ENCODE data around the gene MPC2. TPM values are rescaled to one million over a fixed set of nuclear protein-coding genes. Genes with fewer than 3 reads are reported as not detected.

Gene MPC2
- total RNA-seq, 1 donor from 2014 or later: 28.6 TPM

- Mint-ChIP-seq H3K4me3 (no peak overlapping the region), H3K4me1 (no peaks in the 10 kb centered on the region), H3K9me3 (no peaks in the 10 kb centered on the region), H3K36me3 (ENCODE audit: low read depth) (peaks cover 34% of the 10 kb centered on the region), H3K27me3 (no peaks in the 10 kb centered on the region), H3K27ac (no peak overlapping the region)
- no peak for TF ChIP-seq CTCF (IDR thresholded peaks at IDR 0.05)
- intact Hi-C loops (cut with micrococcal nuclease): no loop called here
- no peak for ATAC-seq (ENCODE audit: low read depth)
- CTCF ChIA-PET: no interaction called here
- no peak for DNase-seq
- POLR2A ChIA-PET: no interaction called here
These were observed 27.8 kb upstream of the MPC2 start for GRCh38 chr1:167964646-167965045.

- H3K4me1 Mint-ChIP-seq: no peaks in the 10 kb centered on the region
- H3K36me3 Mint-ChIP-seq (ENCODE audit: low read depth): peaks cover 38% of the 10 kb centered on the region
- no peak for TF ChIP-seq CTCF (IDR thresholded peaks at IDR 0.05)
- no peaks in the 10 kb centered on the region for H3K27me3 Mint-ChIP-seq
- no peak overlapping the region for H3K4me3 Mint-ChIP-seq
- ChIA-PET CTCF (no interaction called here), POLR2A (no interaction called here)
- DNase-seq: no peak
- intact Hi-C loops (cut with micrococcal nuclease): no loop called here
- H3K9me3 Mint-ChIP-seq: no peaks in the 10 kb centered on the region
- no peak overlapping the region for H3K27ac Mint-ChIP-seq
- no peak for ATAC-seq (ENCODE audit: low read depth)
These were observed 20.8 kb upstream of the MPC2 start for GRCh38 chr1:167957710-167958109.

GRCh38 chr1:167955915-167956314 lies 19.0 kb upstream of the MPC2 start:
- DNase-seq (no peak), ATAC-seq (ENCODE audit: low read depth) (no peak)
- POLR2A ChIA-PET: interaction anchor here (0.6 to 0.7 kb wide), 2 partner anchors 79 to 387 kb away, joined by 3 to 8 read pairs; no protein-coding TSS in a partner anchor
- H3K4me3 Mint-ChIP-seq: no peak overlapping the region
- intact Hi-C loops (cut with micrococcal nuclease): no loop called here
- H3K27me3 Mint-ChIP-seq: no peaks in the 10 kb centered on the region
- TF ChIP-seq CTCF (IDR thresholded peaks at IDR 0.05): no peak
- peaks cover 43% of the 10 kb centered on the region for H3K36me3 Mint-ChIP-seq (ENCODE audit: low read depth)
- H3K4me1 Mint-ChIP-seq: no peaks in the 10 kb centered on the region
- H3K9me3 Mint-ChIP-seq: no peaks in the 10 kb centered on the region
- H3K27ac Mint-ChIP-seq: no peak overlapping the region
- CTCF ChIA-PET: no interaction called here

- peaks cover 37% of the 10 kb centered on the region for H3K36me3 Mint-ChIP-seq (ENCODE audit: low read depth)
- H3K27me3 Mint-ChIP-seq: no peaks in the 10 kb centered on the region
- no peak overlapping the region for H3K4me3 Mint-ChIP-seq
- no peaks in the 10 kb centered on the region for H3K9me3 Mint-ChIP-seq
- ATAC-seq (ENCODE audit: low read depth) (no peak), DNase-seq (no peak)
- POLR2A ChIA-PET: no interaction called here
- no peak for TF ChIP-seq CTCF (IDR thresholded peaks at IDR 0.05)
- H3K27ac Mint-ChIP-seq: no peak overlapping the region
- CTCF ChIA-PET: no interaction called here
- intact Hi-C loops (cut with micrococcal nuclease): no loop called here
- H3K4me1 Mint-ChIP-seq: peaks cover 17% of the 10 kb centered on the region
These were observed 13.7 kb upstream of the MPC2 start for GRCh38 chr1:167950569-167950968.

- DNase-seq (no peak), ATAC-seq (ENCODE audit: low read depth) (no peak)
- Mint-ChIP-seq H3K27ac (no peak overlapping the region), H3K4me3 (no peak overlapping the region), H3K4me1 (peaks cover 17% of the 10 kb centered on the region), H3K36me3 (ENCODE audit: low read depth) (peaks cover 31% of the 10 kb centered on the region), H3K27me3 (no peaks in the 10 kb centered on the region), H3K9me3 (no peaks in the 10 kb centered on the region)
- intact Hi-C loops (cut with micrococcal nuclease): no loop called here
- TF ChIP-seq CTCF (IDR thresholded peaks at IDR 0.05): no peak
- POLR2A ChIA-PET: no interaction called here
- CTCF ChIA-PET: no interaction called here
These were observed 12.9 kb upstream of the MPC2 start for GRCh38 chr1:167949785-167950184.

All from activated B cell treated with CpG ODN at 0.5 μM for 24 hours (primary cell).